ENCODE measurements around the gene LRRN2.
"Not testable (repeated sequence)": the region's sequence is repeated elsewhere in the genome, so short reads cannot be mapped to it uniquely, and the experiment has no call there.

The LRRN2 gene

DNA sequence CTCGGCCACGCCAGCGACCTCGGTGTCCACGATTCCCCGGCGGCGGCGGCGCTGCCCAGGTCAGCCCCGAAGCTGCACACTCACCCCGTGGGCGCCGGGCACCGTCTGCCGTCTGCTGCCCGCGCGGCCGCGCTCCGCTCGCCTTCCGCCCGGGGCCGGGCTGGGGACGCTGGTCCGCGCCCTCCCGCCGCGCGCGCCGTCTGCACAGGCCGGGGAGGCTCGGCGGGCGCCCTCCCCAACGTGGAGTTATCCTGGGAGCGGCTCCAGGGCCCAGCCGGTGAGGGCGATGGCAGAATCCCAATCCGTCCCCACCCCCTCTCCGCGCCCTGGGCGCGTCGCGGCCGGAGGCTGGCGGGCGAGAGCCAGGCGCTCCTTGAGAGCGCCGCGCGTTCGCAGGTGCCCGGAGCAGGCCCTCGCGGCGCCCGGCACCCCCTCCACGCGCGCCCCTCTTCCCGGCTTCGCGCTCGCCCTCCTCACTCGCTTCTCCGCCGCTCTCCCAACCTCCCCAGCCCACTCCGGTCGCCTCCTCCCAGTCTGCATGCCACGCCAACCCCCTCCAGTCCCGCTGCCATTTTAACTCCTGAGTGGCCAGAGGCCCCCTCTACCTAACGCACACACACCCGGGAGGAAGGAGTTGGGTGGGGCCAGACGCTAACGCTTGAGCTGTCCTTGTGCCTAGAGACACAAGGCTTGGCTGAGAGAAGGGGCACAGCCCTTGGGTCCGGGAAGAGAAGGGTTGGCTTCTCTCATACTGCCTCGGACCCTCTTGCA, at the start of gene LRRN2:
LRRN2 (minus strand) TSS at position 503 of the 771 bp plus-strand sequence. CDS start 65,746 bp downstream, outside the sequence.
- DNase-seq (ENCODE audit: low spot score): no peak

DNA sequence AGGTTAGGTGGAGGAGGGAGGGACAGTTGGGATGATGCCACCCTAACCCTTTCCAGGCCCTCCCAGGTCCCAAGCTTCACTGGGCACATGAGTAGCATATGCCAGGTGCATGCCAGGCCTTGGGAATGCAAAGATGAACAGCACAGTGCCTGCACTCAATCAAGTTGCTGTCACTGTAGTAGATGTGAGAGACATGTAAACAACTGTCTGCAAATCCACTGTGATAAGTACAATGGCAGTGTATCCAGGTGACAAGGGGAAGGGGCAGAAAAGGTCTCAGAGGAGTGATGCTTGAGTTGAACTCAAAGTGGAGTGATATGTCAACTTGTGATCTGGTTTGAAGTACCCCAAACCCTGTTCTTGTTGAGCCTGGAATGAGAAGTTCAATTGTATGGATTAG, 49.5 kb upstream of the LRRN2 start:
- no peak for DNase-seq (ENCODE audit: low spot score)

DNA sequence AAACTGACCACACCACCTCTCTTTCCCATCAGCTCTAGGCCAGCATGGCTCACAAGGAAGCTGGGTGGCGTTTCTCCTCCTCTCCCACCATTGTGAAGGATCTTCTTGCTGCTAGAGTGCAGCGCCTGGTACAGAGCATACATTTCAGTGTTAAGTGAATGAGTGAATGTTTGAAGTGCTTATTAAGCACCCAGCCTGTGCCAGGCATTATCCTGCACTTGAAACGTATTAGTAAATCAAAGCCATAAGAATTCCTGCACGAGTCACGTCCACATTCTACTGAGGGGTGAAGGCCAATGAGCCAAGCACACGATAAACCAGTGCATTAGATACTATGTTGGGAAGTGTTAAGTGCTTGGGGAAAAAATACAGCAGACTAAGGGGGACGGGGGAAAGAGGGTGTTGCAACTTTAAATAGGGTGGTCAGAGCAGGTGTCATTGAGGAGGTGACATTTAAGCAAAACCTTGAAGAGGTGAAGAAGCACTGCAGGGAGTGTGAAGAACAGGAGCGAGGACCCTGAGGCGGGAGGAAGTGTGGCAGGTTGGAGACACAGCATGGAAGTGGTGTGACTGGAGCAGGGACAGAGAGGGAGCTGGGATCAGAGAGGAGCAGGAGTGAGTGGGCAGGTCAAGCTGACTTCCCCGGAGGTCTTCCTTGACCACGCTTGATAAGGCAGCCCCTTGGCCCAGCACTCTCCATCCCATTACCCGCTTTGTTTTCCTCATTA, 48.5 kb upstream of the LRRN2 start:
- no peak for DNase-seq (ENCODE audit: low spot score)

GRCh38 chr1:204733289-204733688, 47.8 kb upstream of the LRRN2 start:
- no peak for DNase-seq (ENCODE audit: low spot score)

DNA sequence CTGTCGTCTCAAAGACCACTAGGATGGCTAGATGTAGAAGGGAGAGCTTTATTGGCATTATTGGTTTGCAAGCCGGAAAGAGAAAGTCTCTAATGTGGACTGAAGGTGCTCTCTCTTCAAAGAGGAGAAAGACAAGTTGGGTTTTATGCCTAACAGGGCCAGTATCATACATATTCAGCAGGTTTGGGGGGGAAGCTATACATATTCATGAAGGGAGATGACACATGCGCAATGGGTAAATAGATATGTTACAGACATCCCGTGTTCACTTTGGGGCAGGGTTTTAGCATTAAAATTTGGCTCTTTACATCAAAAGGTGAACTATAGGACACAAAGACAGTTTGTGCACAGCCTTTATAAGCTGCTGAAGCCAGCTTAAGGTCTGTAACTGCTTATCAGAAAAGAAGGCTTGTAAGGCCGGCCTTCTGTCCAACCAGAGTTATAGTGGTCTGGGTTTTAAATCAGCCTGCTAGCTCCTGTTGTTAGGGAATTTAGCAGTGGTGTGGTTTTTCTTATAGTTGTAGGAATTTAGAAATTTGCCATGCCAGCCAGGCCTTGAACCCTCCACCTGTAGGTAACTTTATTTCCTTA, 46.5 kb upstream of the LRRN2 start:
- no peak for DNase-seq (ENCODE audit: low spot score)

GRCh38 chr1:204731509-204731908, 46.0 kb upstream of the LRRN2 start:
- DNase-seq (ENCODE audit: low spot score): no peak

GRCh38 chr1:204730826-204731459, 45.4 kb upstream of the LRRN2 start:
- no peak for DNase-seq (ENCODE audit: low spot score)

DNA sequence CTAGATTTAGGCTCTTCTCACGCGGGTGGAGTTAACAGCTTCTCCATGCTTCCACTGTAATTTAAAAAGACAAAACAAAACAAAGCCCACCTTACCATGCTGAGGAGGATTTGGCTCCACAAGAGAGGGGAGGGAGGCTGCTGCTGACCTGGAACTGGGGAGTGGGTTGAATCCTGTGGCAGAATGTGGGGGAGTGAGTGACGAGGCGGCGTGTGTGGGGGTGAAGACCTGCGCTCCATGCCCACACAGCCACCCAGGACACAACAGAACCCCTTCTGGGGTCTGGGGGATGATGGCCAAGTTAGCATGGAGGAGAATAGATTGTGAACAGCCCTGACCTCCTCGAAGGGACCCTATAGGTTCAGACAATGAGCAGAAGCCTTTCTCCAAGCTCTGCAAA, 44.0 kb upstream of the LRRN2 start:
- no peak for DNase-seq (ENCODE audit: low spot score)

DNA sequence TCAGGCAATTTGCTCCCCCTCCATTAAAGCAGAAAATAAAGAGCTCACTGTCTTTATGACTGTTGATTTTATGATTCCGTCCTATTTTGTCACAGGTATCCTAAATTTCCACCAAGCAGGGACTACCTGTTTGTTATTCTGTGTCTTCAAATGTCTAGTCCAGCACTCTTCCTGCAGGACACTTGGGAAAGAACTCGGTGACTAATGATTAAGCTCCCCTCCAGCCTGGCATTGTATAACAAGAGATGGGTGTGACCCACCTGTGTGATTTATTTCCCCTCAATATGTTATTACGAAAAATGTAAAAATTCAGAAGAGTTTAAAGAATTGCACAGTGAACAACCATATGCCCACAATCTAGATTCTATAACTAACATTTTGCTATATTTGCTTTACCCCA, 42.9 kb upstream of the LRRN2 start:
- no peak for DNase-seq (ENCODE audit: low spot score)

DNA sequence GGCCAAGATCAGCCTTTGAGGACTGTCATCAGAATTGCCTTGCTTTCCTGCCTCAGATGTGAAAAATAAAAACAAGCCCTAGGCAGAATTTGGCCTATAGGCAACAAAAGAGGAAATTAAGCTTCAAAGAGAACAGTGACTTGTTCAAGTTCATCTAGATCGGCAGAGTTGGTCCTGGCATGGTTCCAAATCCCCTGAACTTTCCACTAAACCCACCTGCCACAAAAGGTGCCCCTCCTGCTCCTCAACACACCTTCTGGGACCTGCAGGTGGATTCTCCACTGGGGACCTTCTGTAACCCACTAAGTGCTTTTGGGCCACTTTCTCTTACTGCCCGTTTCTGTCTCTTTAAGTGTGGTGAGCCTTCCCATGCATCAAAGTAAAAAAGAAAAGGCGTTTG, 42.5 kb upstream of the LRRN2 start:
- DNase-seq (ENCODE audit: low spot score): no peak

DNA sequence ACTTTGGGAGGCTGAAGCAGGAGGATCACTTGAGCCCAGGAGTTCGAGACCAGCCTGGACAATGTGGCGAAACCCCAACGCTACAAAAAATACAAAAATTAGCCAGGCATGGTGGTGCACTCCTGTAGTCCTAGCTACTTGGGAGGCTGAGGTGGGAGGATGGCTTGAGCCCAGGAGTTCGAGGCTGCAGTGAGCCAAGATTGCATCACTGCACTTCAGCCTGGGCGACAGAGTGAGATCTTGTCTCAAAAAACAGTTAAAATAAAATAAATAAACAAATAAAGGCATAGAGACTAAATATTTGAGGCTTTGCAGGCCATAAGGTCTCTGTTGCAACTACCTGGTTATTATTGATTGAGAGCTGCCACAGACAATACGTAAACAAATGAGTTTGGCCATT, 41.9 kb upstream of the LRRN2 start:
- not testable (repeated sequence) for DNase-seq (ENCODE audit: low spot score)

DNA sequence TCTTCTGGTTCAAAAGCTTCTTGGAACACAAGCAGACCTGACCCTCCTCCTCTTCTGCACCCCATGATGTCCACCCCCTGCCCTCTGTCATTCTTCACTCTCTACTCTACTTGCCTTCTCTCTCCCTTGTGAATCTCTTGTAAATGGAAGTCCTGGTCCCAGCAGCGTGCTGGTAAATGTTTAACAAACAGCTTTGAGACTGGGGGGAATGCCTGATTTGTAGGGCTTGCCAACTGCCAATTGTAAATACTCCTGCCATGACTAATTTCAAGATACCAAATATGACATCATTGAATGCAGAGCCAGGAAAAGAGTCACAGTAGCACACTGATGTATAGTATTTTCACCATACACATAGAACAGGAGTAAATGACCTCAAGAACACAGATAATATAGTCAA, 40.9 kb upstream of the LRRN2 start:
- no peak for DNase-seq (ENCODE audit: low spot score)

DNA sequence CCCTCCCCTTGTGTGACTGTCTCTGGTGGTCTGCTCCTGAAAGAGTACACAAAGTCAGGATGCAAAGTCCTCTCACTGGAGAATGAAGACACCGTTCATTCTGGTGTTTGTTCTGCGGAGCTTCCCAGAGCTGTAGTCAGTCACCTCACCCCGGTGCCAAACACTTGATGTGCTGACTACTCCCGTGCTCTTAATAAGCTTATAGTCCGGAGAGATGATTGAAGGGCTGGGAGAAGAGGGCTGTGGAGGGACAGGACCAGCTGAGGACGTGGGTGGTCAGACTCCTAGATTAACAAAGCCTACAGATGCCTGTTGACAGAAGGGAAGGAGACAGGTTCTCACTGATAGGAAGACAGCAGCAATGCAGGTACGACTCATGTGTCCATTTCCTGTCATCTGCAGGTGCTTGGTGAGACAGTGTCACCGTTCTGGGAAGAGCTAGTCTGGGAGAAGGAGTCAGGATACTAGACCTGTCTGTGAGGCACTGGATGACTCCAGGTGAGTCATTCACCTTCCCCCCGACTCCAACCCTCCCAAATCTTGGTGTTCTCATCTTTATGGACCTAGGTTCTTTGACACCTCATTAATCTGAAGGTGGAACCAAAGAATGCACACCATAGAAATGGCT, 40.4 kb upstream of the LRRN2 start:
- DNase-seq (ENCODE audit: low spot score): no peak

DNA sequence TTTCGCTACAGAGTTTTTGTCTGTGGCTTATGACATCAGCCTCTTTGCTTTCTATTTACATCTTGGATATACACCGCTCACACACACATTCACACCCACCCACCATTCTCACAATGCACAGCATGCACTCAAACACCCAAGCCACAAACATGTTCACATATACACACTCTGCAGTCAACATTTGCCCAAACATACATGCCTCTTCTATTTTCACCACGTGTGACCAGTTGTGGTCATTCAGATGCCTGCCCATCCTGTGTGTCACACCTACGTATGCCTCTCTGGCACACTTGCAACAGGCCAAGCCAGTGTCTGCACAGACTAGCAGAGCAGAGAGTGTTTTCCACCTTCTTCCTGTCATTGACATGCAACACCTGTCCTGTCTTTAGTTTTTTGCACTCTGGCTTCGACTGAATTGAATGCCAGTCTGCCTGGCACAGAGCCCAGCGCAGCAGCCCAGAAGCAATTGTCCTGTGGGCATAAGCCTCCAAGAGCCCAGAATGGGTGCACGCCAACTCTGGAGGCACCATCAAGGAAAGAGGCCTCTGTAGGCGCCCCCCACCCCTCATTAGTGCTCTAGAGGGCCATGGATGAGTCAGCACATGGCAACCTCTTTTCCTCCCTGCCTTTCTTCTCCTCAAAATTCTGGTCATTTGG, 37.7 kb upstream of the LRRN2 start:
- DNase-seq (ENCODE audit: low spot score): no peak

GRCh38 chr1:204721373-204722055, 36.0 kb upstream of the LRRN2 start:
- no peak for DNase-seq (ENCODE audit: low spot score)

DNA sequence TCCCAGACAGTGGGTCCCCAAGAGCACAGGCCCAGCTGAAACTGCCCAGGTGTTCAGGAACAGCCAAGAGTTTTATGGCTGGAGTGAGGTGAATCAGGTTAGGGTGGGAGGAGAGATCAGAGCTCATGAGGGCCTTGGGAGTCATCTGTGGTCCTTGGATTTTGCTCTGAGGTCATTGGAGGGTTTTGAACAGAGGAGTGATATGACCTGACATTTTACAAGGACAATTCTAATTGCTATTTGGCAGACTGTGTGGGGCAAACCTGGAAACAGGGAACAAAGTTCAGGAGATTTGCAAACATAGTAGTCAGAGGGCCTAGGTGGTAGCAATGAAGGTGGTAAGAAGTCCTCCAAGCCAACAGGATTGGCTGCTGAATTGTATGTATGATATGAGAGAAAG, 31.1 kb upstream of the LRRN2 start:
- DNase-seq (ENCODE audit: low spot score): no peak

- DNase-seq (ENCODE audit: low spot score): no peak
Measured at GRCh38 chr1:204714861-204715511, 29.4 kb upstream of the LRRN2 start.

- DNase-seq (ENCODE audit: low spot score): no peak
Measured at GRCh38 chr1:204714194-204714860, 28.8 kb upstream of the LRRN2 start.

DNA sequence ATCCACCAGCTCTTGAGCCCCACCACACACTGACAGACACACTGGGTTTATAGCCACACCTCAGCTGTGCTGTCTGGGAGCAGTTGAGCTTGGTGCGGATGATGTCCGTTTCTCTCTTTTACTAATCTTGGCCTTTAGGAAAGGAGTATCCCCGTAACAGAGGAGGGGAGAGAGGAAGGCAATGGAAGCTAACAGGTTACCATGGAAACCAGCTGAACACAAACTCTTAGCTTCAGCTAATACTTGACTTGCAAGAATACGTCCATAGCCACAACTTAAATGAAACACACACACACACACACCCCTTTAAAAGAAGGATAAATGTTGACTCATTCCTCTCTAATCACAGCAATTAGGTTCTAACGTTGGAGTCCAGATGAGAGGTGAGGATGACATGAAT, 28.0 kb upstream of the LRRN2 start:
- DNase-seq (ENCODE audit: low spot score): no peak
